IPS-20b (cell line): ENCODE results near the gene RHOBTB1.

Source experiments
- H3K27ac ChIP-seq: one replicate; pipeline ENCODE4 v1.5.1; 2013; ENCODE audit warnings: low read length
- H3K27me3 ChIP-seq: 2 replicates; pipeline ENCODE4 v1.6.1; 2013; ENCODE audit warnings: mild to moderate bottlenecking, low read length, inconsistent platforms; ENCODE audit not compliant: insufficient read depth
- H3K36me3 ChIP-seq: 2 replicates; pipeline ENCODE4 v1.6.1; 2013; ENCODE audit warnings: low read depth, mild to moderate bottlenecking, inconsistent platforms, low read length, moderate library complexity; ENCODE audit not compliant: insufficient read depth
- H3K4me1 ChIP-seq: 2 replicates; pipeline ENCODE4 v1.6.1; 2013; ENCODE audit warnings: mild to moderate bottlenecking, control low read depth, inconsistent platforms, low read length, moderate library complexity; ENCODE audit not compliant: insufficient read depth
- H3K4me3 ChIP-seq: 2 replicates; pipeline ENCODE4 v1.5.1; 2013; ENCODE audit warnings: mild to moderate bottlenecking, low read length, inconsistent platforms
- H3K9ac ChIP-seq: 2 replicates; pipeline ENCODE4 v1.6.1; 2013; ENCODE audit warnings: low read depth, mild to moderate bottlenecking, inconsistent platforms, low read length, moderate library complexity
- H3K9me3 ChIP-seq: 2 replicates; pipeline ENCODE4 v1.6.1; 2013; ENCODE audit warnings: mild to moderate bottlenecking, low read depth, low read length, inconsistent platforms; ENCODE audit not compliant: insufficient read depth

Gene RHOBTB1

GRCh38 chr10:60899266-60899665 is 44.7 kb downstream of the RHOBTB1 start:
- Histone ChIP-seq H3K9me3 (no peaks in the 10 kb centered on the region), H3K4me3 (no peak overlapping the region), H3K36me3 (no peaks in the 10 kb centered on the region), H3K27ac (no peak overlapping the region), H3K9ac (no peak overlapping the region), H3K4me1 (no peaks in the 10 kb centered on the region), H3K27me3 (no peaks in the 10 kb centered on the region)

- H3K27me3 ChIP-seq: no peaks in the 10 kb centered on the region
- no peak overlapping the region for H3K4me3 ChIP-seq
- H3K27ac ChIP-seq: no peak overlapping the region
- no peaks in the 10 kb centered on the region for H3K9me3 ChIP-seq
- H3K4me1 ChIP-seq: no peaks in the 10 kb centered on the region
- no peak overlapping the region for H3K9ac ChIP-seq
- no peaks in the 10 kb centered on the region for H3K36me3 ChIP-seq
Measured at GRCh38 chr10:60898321-60898720, 45.7 kb downstream of the RHOBTB1 start.

GRCh38 chr10:60896810-60897209 is 47.2 kb downstream of the RHOBTB1 start:
- no peak overlapping the region for H3K4me3 ChIP-seq
- H3K4me1 ChIP-seq: no peaks in the 10 kb centered on the region
- no peaks in the 10 kb centered on the region for H3K27me3 ChIP-seq
- H3K9ac ChIP-seq: no peak overlapping the region
- no peaks in the 10 kb centered on the region for H3K9me3 ChIP-seq
- H3K27ac ChIP-seq: no peak overlapping the region
- H3K36me3 ChIP-seq: no peaks in the 10 kb centered on the region

- Histone ChIP-seq H3K9me3 (no peaks in the 10 kb centered on the region), H3K36me3 (no peaks in the 10 kb centered on the region), H3K4me3 (no peak overlapping the region), H3K9ac (no peak overlapping the region), H3K27ac (no peak overlapping the region), H3K4me1 (no peaks in the 10 kb centered on the region), H3K27me3 (no peaks in the 10 kb centered on the region)
Measured at GRCh38 chr10:60896033-60896432, 48.0 kb downstream of the RHOBTB1 start.

- H3K27ac ChIP-seq: no peak overlapping the region
- no peaks in the 10 kb centered on the region for H3K27me3 ChIP-seq
- no peak overlapping the region for H3K9ac ChIP-seq
- H3K4me1 ChIP-seq: no peaks in the 10 kb centered on the region
- no peaks in the 10 kb centered on the region for H3K36me3 ChIP-seq
- H3K9me3 ChIP-seq: no peaks in the 10 kb centered on the region
- H3K4me3 ChIP-seq: no peak overlapping the region
Measured at GRCh38 chr10:60894786-60895185, 49.2 kb downstream of the RHOBTB1 start.

- H3K36me3 ChIP-seq: no peaks in the 10 kb centered on the region; the same call in 1 of the 2 replicates
- H3K4me3 ChIP-seq: no peak overlapping the region
- no peaks in the 10 kb centered on the region for H3K4me1 ChIP-seq
- H3K27me3 ChIP-seq: no peaks in the 10 kb centered on the region
- H3K27ac ChIP-seq: no peak overlapping the region
- H3K9ac ChIP-seq: no peak overlapping the region
- H3K9me3 ChIP-seq: no peaks in the 10 kb centered on the region
Measured at GRCh38 chr10:60893231-60893630, 50.8 kb downstream of the RHOBTB1 start.

GRCh38 chr10:60892571-60892970 is 51.4 kb downstream of the RHOBTB1 start:
- Histone ChIP-seq H3K36me3 (no peaks in the 10 kb centered on the region; the same call in 1 of the 2 replicates), H3K9ac (no peak overlapping the region), H3K9me3 (no peaks in the 10 kb centered on the region), H3K4me3 (no peak overlapping the region), H3K27ac (no peak overlapping the region), H3K27me3 (no peaks in the 10 kb centered on the region), H3K4me1 (no peaks in the 10 kb centered on the region)

- Histone ChIP-seq H3K9me3 (no peaks in the 10 kb centered on the region), H3K4me3 (no peak overlapping the region), H3K4me1 (no peaks in the 10 kb centered on the region), H3K27ac (no peak overlapping the region), H3K27me3 (no peaks in the 10 kb centered on the region), H3K36me3 (no peaks in the 10 kb centered on the region; the same call in 1 of the 2 replicates), H3K9ac (no peak overlapping the region)
Measured at GRCh38 chr10:60890811-60891210, 53.2 kb downstream of the RHOBTB1 start.

GRCh38 chr10:60883187-60883586 is 60.8 kb downstream of the RHOBTB1 start:
- no peaks in the 10 kb centered on the region; the same call in 1 of the 2 replicates for H3K36me3 ChIP-seq
- no peak overlapping the region for H3K27ac ChIP-seq
- no peaks in the 10 kb centered on the region for H3K9me3 ChIP-seq
- no peak overlapping the region for H3K4me3 ChIP-seq
- H3K4me1 ChIP-seq: peaks cover 21% of the 10 kb centered on the region
- H3K9ac ChIP-seq: no peak overlapping the region; the same call in 1 of the 2 replicates
- no peaks in the 10 kb centered on the region for H3K27me3 ChIP-seq

GRCh38 chr10:60878224-60878623 is 65.8 kb downstream of the RHOBTB1 start:
- Histone ChIP-seq H3K9me3 (no peaks in the 10 kb centered on the region), H3K27ac (no peak overlapping the region), H3K4me3 (no peak overlapping the region), H3K9ac (no peak overlapping the region), H3K27me3 (no peaks in the 10 kb centered on the region), H3K36me3 (no peaks in the 10 kb centered on the region), H3K4me1 (peaks cover 17% of the 10 kb centered on the region; the same call in 1 of the 2 replicates)

GRCh38 chr10:60877777-60878120 is 66.2 kb downstream of the RHOBTB1 start:
- H3K27me3 ChIP-seq: no peaks in the 10 kb centered on the region
- no peak overlapping the region for H3K4me3 ChIP-seq
- peaks cover 14% of the 10 kb centered on the region; the same call in 1 of the 2 replicates for H3K4me1 ChIP-seq
- H3K36me3 ChIP-seq: no peaks in the 10 kb centered on the region
- no peaks in the 10 kb centered on the region for H3K9me3 ChIP-seq
- H3K27ac ChIP-seq: no peak overlapping the region
- no peak overlapping the region for H3K9ac ChIP-seq

- no peak overlapping the region for H3K27ac ChIP-seq
Measured at GRCh38 chr10:60877061-60877776, 66.8 kb downstream of the RHOBTB1 start.

More at GRCh38 chr10:60877061-60877776, 66.8 kb downstream of the RHOBTB1 start:
- no peaks in the 10 kb centered on the region for H3K36me3 ChIP-seq
- no peaks in the 10 kb centered on the region for H3K9me3 ChIP-seq
- H3K4me1 ChIP-seq: peaks cover 9% of the 10 kb centered on the region; the same call in 1 of the 2 replicates
- no peaks in the 10 kb centered on the region for H3K27me3 ChIP-seq
- no peak overlapping the region for H3K4me3 ChIP-seq
- no peak overlapping the region for H3K9ac ChIP-seq
